Liver (tissue), 9 donors: ENCODE results near the gene TPGS2. TPM values are rescaled to one million over a fixed set of nuclear protein-coding genes. Genes with fewer than 3 reads are reported as not detected.

Experiments used
- DNase-seq: peaks from one replicate; pipeline ENCODE4 v3.0.0-alpha.2; 2017; ENCODE audit warnings: low spot score
- H3K27ac ChIP-seq, 2 donors: one replicate each; pipeline ENCODE4 v1.7.0; 2013; ENCODE audit warnings: inconsistent platforms in 2 of 2, low read length in 2 of 2, control low read depth in 1 of 2, low read depth in 1 of 2, mild to moderate bottlenecking in 1 of 2
- H3K27me3 ChIP-seq, 4 donors: one replicate each; pipeline versions ENCODE4 v1.6.1 to v1.7.0; 2013; ENCODE audit warnings: low read length in 3 of 4, inconsistent platforms in 1 of 4, mild to moderate bottlenecking in 1 of 4, moderate library complexity in 1 of 4; ENCODE audit not compliant: control insufficient read depth in 4 of 4, insufficient read depth in 4 of 4
- H3K36me3 ChIP-seq, 4 donors: one replicate each; pipeline versions ENCODE4 v1.6.1 to v1.7.0; 2013; ENCODE audit warnings: low read length in 3 of 4, mild to moderate bottlenecking in 3 of 4, low read depth in 1 of 4, moderate library complexity in 1 of 4; ENCODE audit not compliant: control insufficient read depth in 4 of 4, insufficient read depth in 3 of 4
- H3K4me1 ChIP-seq, 4 donors: one replicate each; pipeline versions ENCODE4 v1.6.1 to v1.7.0; 2013; ENCODE audit warnings: low read length in 3 of 4, mild to moderate bottlenecking in 3 of 4, moderate library complexity in 1 of 4; ENCODE audit not compliant: control insufficient read depth in 4 of 4, insufficient read depth in 4 of 4
- H3K4me3 ChIP-seq, 3 donors: one replicate each; pipeline versions ENCODE4 v1.6.1 to v1.7.0; 2013; ENCODE audit warnings: low read length in 3 of 3, control low read depth in 1 of 3, low read depth in 1 of 3, mild to moderate bottlenecking in 1 of 3
- H3K9ac ChIP-seq, 2 donors: one replicate each; pipeline ENCODE4 v1.7.0; 2013; ENCODE audit warnings: low read length in 2 of 2, mild to moderate bottlenecking in 2 of 2, moderate library complexity in 2 of 2, control low read depth in 1 of 2, low read depth in 1 of 2
- H3K9me3 ChIP-seq, 4 donors: one replicate each; pipeline versions ENCODE4 v1.6.1 to v1.7.0; 2013; ENCODE audit warnings: low read length in 3 of 4; ENCODE audit not compliant: control insufficient read depth in 4 of 4
- ATF3 ChIP-seq: IDR thresholded peaks from 2 replicates; pipeline ENCODE4 v1.6.1; 2016; ENCODE audit warnings: antibody characterized with exemption
- CTCF ChIP-seq: fragments of 150-350 bp; IDR thresholded peaks from 2 replicates; pipeline ENCODE4 v1.5.1; 2017; ENCODE audit warnings: improper control_type of control experiment, low read depth, low read length; ENCODE audit not compliant: missing input control
- EGR1 ChIP-seq, 2 donors: IDR thresholded peaks; 2 replicates each; pipeline ENCODE4 v1.6.1; 2016 to 2018; ENCODE audit warnings: antibody characterized with exemption in 2 of 2, low read depth in 2 of 2
- FOXA1 ChIP-seq: IDR thresholded peaks from 2 replicates; pipeline ENCODE4 v1.6.1; 2016; ENCODE audit warnings: antibody characterized with exemption
- GABPA ChIP-seq, 2 donors: IDR thresholded peaks in 1 of 2; conservative IDR thresholded peaks in 1 of 2; 2 replicates each; pipeline ENCODE4 v1.6.1; 2016; ENCODE audit warnings: antibody characterized with exemption in 2 of 2, mild to moderate bottlenecking in 1 of 2, moderate library complexity in 1 of 2
- HNF4A ChIP-seq, 2 donors: conservative IDR thresholded peaks; 2 replicates each; pipeline ENCODE4 v1.6.1; 2016; ENCODE audit warnings: antibody characterized with exemption in 2 of 2, mild to moderate bottlenecking in 2 of 2
- JUND ChIP-seq, 2 donors: IDR thresholded peaks; 2 replicates each; pipeline ENCODE4 v1.6.1; 2016; ENCODE audit warnings: antibody characterized with exemption in 2 of 2
- MAX ChIP-seq: IDR thresholded peaks from 2 replicates; pipeline ENCODE4 v1.6.1; 2016; ENCODE audit warnings: antibody characterized with exemption
- NR2F2 ChIP-seq: IDR thresholded peaks from 2 replicates; pipeline ENCODE4 v1.6.1; 2016; ENCODE audit warnings: antibody characterized with exemption
- REST ChIP-seq: IDR thresholded peaks from 2 replicates; pipeline ENCODE4 v1.6.1; 2016; ENCODE audit warnings: antibody characterized with exemption, mild to moderate bottlenecking
- RXRA ChIP-seq, 2 donors: IDR thresholded peaks; 2 replicates each; pipeline ENCODE4 v1.6.1; 2017 to 2018; ENCODE audit warnings: antibody characterized with exemption in 2 of 2, mild to moderate bottlenecking in 1 of 2
- SP1 ChIP-seq: IDR thresholded peaks from 2 replicates; pipeline ENCODE4 v1.6.1; 2018; ENCODE audit warnings: antibody characterized with exemption, mild to moderate bottlenecking
- YY1 ChIP-seq: IDR thresholded peaks from 2 replicates; pipeline ENCODE4 v1.6.1; 2016; ENCODE audit warnings: antibody characterized with exemption, mild to moderate bottlenecking
- ZBTB33 ChIP-seq: IDR thresholded peaks from 2 replicates; pipeline ENCODE4 v1.6.1; 2016; ENCODE audit warnings: antibody characterized with exemption
- WGBS: extraction: QIAGEN DNeasy Blood & Tissue Kit; methylation state at CpG from one replicate; pipeline ENCODE4 v1.1.7; 2013; 5-methylcytosine and 5-hydroxymethylcytosine counted together
- polyA plus RNA-seq, 2 donors: library from polyadenylated mRNA; stranded (reverse) in 1 of 2; unstranded in 1 of 2; fragments of 200-250 nt in 1 of 2; fragments of >200 nt in 1 of 2; fragmentation: Nextera tagmentation in 1 of 2; extraction: Ambion mirVana in 1 of 2; gene quantifications; one replicate each; pipeline versions ENCODE4 v1.2.1 to v1.2.3, GENCODE V29; 2013 to 2015
- total RNA-seq, 2 donors: library from RNA; depleted of rRNA; stranded (reverse); fragments of >200 nt; gene quantifications; one replicate each; pipeline ENCODE4 v1.2.3, GENCODE V29; 2014
- donor health status: healthy.
- donor health status: healthy.
- donor health status: healthy.
- donor health status: healthy.
- donor health status: healthy.

Gene TPGS2
- total and polyA plus RNA-seq, 4 donors = 20.2 to 57.4 (median 21.2) TPM

GRCh38 chr18:36756242-36756641 lies 72.6 kb downstream of the TPGS2 start:
- H3K27me3 ChIP-seq = no peaks in the 10 kb centered on the region
- DNase-seq = no peak
- no peak overlapping the region for H3K9ac ChIP-seq
- WGBS = 64% methylated on average over 4 of the region's 4 CpGs
- no peaks in the 10 kb centered on the region for H3K4me1 ChIP-seq
- no peaks in the 10 kb centered on the region for H3K36me3 ChIP-seq
- no peak overlapping the region for H3K4me3 ChIP-seq
- H3K27ac ChIP-seq = no peak overlapping the region
- TF ChIP-seq FOXA1 (no peak), MAX (no peak), HNF4A (conservative IDR thresholded peaks at IDR 0.05) (no peak), ATF3 (no peak), JUND (IDR thresholded peaks at IDR 0.05) (no peak), GABPA (IDR thresholded peaks at IDR 0.05 in 1 of 2, conservative IDR thresholded peaks at IDR 0.05 in 1 of 2) (no peak), YY1 (no peak), REST (no peak), SP1 (no peak), EGR1 (IDR thresholded peaks at IDR 0.05; ENCODE audit: low read depth in 2 of 2) (no peak)
- H3K9me3 ChIP-seq = no peaks in the 10 kb centered on the region

GRCh38 chr18:36752929-36753865 lies 75.6 kb downstream of the TPGS2 start:
- 68% methylated on average over 3 of the region's 3 CpGs for WGBS

GRCh38 chr18:36745219-36745975 lies 83.4 kb downstream of the TPGS2 start:
- Histone ChIP-seq H3K36me3 (no peaks in the 10 kb centered on the region), H3K27me3 (no peaks in the 10 kb centered on the region), H3K9me3 (no peaks in the 10 kb centered on the region), H3K27ac (no peak overlapping the region), H3K4me1 (no peaks in the 10 kb centered on the region), H3K9ac (no peak overlapping the region), H3K4me3 (no peak overlapping the region)
- no peak for TF ChIP-seq HNF4A (conservative IDR thresholded peaks at IDR 0.05)
- no peak for TF ChIP-seq CTCF
- no peak for TF ChIP-seq MAX
- TF ChIP-seq ATF3 = no peak
- no peak for TF ChIP-seq RXRA (IDR thresholded peaks at IDR 0.05)
- TF ChIP-seq ZBTB33 = no peak
- no peak for TF ChIP-seq NR2F2
- TF ChIP-seq GABPA (IDR thresholded peaks at IDR 0.05 in 1 of 2, conservative IDR thresholded peaks at IDR 0.05 in 1 of 2) = no peak
- DNase-seq = no peak
- 89% methylated on average over 25 of the region's 25 CpGs for WGBS

More at GRCh38 chr18:36752929-36753865, 75.6 kb downstream of the TPGS2 start:
- no peaks in the 10 kb centered on the region for H3K9me3 ChIP-seq
- no peak for DNase-seq
- no peak overlapping the region for H3K9ac ChIP-seq
- H3K27me3 ChIP-seq = no peaks in the 10 kb centered on the region
- no peak overlapping the region for H3K27ac ChIP-seq
- H3K4me3 ChIP-seq = no peak overlapping the region
- H3K36me3 ChIP-seq = no peaks in the 10 kb centered on the region
- TF ChIP-seq JUND (IDR thresholded peaks at IDR 0.05) (no peak), GABPA (IDR thresholded peaks at IDR 0.05 in 1 of 2, conservative IDR thresholded peaks at IDR 0.05 in 1 of 2) (no peak)
- H3K4me1 ChIP-seq = no peaks in the 10 kb centered on the region
